ENCODE data around the gene CCDC24.

GRCh38 chr1:43970502-43970901 lies 20.9 kb upstream of the CCDC24 start:
- TF ChIP-seq CTCF (IDR thresholded peaks at IDR 0.05; ENCODE audit: low read length), result no peak
- TF ChIP-seq EZH2 (IDR thresholded peaks at IDR 0.05; ENCODE audit: borderline replicate concordance, low read length), result no peak
